Measurements from ENCODE around the gene ULK4. TPM values are rescaled to one million over a fixed set of nuclear protein-coding genes. Genes with fewer than 3 reads are reported as not detected.

The ULK4 gene
- total RNA-seq, 1 donor from 2014 or later = 10.2 TPM

DNA sequence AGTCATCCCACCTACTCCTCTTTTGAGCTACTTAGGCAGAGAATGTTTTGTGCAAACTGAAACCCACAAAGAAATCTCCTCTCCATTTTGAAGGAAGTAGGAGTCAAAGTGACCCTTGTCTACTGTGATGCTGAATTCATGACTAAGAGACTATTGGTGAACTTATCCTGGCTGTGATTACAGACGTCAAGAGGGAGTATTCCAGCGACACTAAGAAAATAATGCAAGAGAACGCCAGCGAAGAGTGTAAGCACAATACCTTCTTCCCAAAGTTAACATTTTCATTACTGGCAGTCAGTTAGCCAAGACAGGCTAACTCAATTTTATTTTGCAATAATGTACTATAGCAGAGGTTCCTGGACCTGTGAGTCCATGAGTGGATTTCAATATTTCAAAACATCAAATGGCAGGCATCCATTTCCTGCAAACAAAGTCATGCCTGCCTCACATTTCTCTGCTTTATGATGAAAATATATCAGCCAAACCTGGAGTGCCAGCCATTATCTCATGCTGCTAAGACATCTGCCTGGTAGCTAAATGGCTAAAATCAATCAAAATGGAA, 703.6 kb downstream of the ULK4 start:
- DNase-seq (ENCODE audit: low spot score) = no peak
- Mint-ChIP-seq H3K4me1 (ENCODE audit: unreplicated experiment) (peaks cover 7% of the 10 kb centered on the region), H3K27me3 (ENCODE audit: unreplicated experiment) (no peaks in the 10 kb centered on the region), H3K9me3 (ENCODE audit: unreplicated experiment) (no peaks in the 10 kb centered on the region), H3K36me3 (ENCODE audit: low read depth, unreplicated experiment) (no peaks in the 10 kb centered on the region), H3K4me3 (ENCODE audit: unreplicated experiment) (no peak overlapping the region), H3K27ac (ENCODE audit: unreplicated experiment) (no peak overlapping the region)
- TF ChIP-seq, protein P1, sequence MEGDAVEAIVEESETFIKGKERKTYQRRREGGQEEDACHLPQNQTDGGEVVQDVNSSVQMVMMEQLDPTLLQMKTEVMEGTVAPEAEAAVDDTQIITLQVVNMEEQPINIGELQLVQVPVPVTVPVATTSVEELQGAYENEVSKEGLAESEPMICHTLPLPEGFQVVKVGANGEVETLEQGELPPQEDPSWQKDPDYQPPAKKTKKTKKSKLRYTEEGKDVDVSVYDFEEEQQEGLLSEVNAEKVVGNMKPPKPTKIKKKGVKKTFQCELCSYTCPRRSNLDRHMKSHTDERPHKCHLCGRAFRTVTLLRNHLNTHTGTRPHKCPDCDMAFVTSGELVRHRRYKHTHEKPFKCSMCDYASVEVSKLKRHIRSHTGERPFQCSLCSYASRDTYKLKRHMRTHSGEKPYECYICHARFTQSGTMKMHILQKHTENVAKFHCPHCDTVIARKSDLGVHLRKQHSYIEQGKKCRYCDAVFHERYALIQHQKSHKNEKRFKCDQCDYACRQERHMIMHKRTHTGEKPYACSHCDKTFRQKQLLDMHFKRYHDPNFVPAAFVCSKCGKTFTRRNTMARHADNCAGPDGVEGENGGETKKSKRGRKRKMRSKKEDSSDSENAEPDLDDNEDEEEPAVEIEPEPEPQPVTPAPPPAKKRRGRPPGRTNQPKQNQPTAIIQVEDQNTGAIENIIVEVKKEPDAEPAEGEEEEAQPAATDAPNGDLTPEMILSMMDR (IDR thresholded peaks at IDR 0.05; ENCODE audit: unreplicated experiment) = no peak

DNA sequence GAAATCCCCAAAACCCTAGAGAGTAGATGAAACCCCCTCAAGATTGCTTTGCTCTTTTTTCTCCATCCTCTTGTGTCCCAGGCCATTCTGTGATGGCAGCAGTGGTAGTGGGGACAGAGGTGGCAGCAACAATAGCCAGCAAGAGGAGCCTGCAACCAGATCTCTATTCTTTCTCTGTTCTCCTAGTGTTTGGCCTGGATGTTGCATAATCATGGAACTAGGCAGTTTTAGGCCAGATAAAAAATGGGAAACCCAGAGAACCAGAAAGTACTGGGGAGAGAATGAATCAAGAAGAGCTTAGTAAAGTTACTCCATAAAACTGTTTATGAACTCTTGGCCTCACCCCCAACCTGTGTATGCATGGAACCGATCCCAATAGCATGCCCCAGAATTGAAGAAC, 710.3 kb downstream of the ULK4 start:
- TF ChIP-seq, protein P1 (IDR thresholded peaks at IDR 0.05; ENCODE audit: unreplicated experiment) = no peak
- Mint-ChIP-seq H3K4me1 (ENCODE audit: unreplicated experiment) (no peaks in the 10 kb centered on the region), H3K9me3 (ENCODE audit: unreplicated experiment) (no peaks in the 10 kb centered on the region), H3K36me3 (ENCODE audit: low read depth, unreplicated experiment) (peaks cover 4% of the 10 kb centered on the region), H3K27me3 (ENCODE audit: unreplicated experiment) (peaks cover 4% of the 10 kb centered on the region), H3K4me3 (ENCODE audit: unreplicated experiment) (no peak overlapping the region), H3K27ac (ENCODE audit: unreplicated experiment) (no peak overlapping the region)
- no peak for DNase-seq (ENCODE audit: low spot score)

DNA sequence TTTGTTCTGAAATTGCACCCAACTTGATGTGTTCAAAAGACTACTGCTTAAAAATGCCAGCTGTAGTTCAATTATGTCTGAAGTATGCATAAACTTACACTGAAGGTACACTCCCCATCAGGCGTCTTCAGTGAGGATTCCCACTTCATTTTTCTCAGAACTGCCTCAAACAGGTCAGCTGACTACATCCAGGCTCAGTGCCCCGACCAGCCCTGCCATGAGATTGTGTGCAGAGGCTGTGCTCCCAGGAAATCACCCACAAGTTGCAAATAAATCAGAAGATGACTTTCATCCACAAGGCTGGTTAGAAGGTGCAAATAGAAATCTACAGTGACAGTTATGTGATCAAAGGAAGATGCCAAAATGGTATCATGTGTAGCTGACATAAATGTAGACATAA, 711.1 kb downstream of the ULK4 start:
- TF ChIP-seq, protein P1 (IDR thresholded peaks at IDR 0.05; ENCODE audit: unreplicated experiment) = no peak
- Mint-ChIP-seq H3K27ac (ENCODE audit: unreplicated experiment) (no peak overlapping the region), H3K36me3 (ENCODE audit: low read depth, unreplicated experiment) (peaks cover 4% of the 10 kb centered on the region), H3K27me3 (ENCODE audit: unreplicated experiment) (peaks cover 8% of the 10 kb centered on the region), H3K4me1 (ENCODE audit: unreplicated experiment) (peaks cover 4% of the 10 kb centered on the region), H3K9me3 (ENCODE audit: unreplicated experiment) (no peaks in the 10 kb centered on the region), H3K4me3 (ENCODE audit: unreplicated experiment) (no peak overlapping the region)
- DNase-seq (ENCODE audit: low spot score) = no peak

DNA sequence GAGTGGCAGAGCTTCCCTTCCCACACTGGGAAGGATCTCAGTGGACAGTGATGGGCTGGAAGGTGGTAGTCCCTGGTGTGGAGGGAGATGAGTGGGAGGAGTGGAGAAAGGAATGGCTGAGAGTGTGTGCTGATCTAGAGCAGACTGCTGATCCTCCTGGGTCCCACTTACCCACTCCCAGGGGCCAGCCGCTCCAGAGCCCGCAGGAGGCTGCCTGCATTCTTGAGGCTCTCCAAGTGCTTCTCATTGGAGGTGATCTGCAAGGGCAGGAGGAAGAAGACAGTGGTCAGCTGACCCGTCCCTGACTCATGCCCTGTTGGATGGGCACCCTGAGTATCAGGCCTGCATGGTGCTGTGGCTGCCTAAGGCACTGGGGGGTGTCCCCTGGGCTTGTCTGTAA, 712.6 kb downstream of the ULK4 start:
- TF ChIP-seq, protein P1 (IDR thresholded peaks at IDR 0.05; ENCODE audit: unreplicated experiment) = no peak
- peaks cover 4% of the 10 kb centered on the region for H3K36me3 Mint-ChIP-seq (ENCODE audit: low read depth, unreplicated experiment)
- DNase-seq (ENCODE audit: low spot score) = no peak

DNA sequence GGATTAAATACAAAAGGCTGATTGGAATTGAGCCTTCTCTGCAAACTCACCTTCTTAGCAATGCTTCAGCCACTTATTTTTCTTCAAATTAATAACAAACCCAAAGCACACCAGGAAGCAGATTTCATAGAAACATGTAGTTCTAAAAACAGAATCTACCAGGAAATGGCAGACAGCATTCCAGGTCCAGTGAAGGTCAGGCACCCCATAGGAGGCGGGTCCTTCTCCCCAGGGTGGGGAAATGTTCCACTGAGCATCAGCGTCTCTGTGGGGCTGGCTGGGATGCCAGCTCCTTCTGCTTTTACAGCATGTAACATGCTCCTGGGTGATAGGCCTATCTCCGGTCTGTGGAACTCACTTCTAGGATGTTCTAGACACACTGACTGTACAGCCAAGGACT, 713.4 kb downstream of the ULK4 start:
- Mint-ChIP-seq H3K4me1 (ENCODE audit: unreplicated experiment) (peaks cover 4% of the 10 kb centered on the region), H3K4me3 (ENCODE audit: unreplicated experiment) (no peak overlapping the region), H3K36me3 (ENCODE audit: low read depth, unreplicated experiment) (peaks cover 10% of the 10 kb centered on the region), H3K27ac (ENCODE audit: unreplicated experiment) (no peak overlapping the region), H3K27me3 (ENCODE audit: unreplicated experiment) (peaks cover 15% of the 10 kb centered on the region), H3K9me3 (ENCODE audit: unreplicated experiment) (no peaks in the 10 kb centered on the region)
- DNase-seq (ENCODE audit: low spot score) = no peak
- TF ChIP-seq, protein P1 (IDR thresholded peaks at IDR 0.05; ENCODE audit: unreplicated experiment) = no peak

More for the DNA sequence above, 712.6 kb downstream of the ULK4 start:
- peaks cover 4% of the 10 kb centered on the region for H3K4me1 Mint-ChIP-seq (ENCODE audit: unreplicated experiment)
- H3K27ac Mint-ChIP-seq (ENCODE audit: unreplicated experiment) = no peak overlapping the region
- H3K27me3 Mint-ChIP-seq (ENCODE audit: unreplicated experiment) = peaks cover 8% of the 10 kb centered on the region
- no peaks in the 10 kb centered on the region for H3K9me3 Mint-ChIP-seq (ENCODE audit: unreplicated experiment)
- no peak overlapping the region for H3K4me3 Mint-ChIP-seq (ENCODE audit: unreplicated experiment)

Measured in endothelial cell (in vitro differentiated cells).